ENCODE measurements around the gene RCAN1. TPM values are rescaled to one million over a fixed set of nuclear protein-coding genes. Genes with fewer than 3 reads are reported as not detected.

Gene RCAN1
- polyA plus RNA-seq, 1 donor = 41.1 TPM

DNA sequence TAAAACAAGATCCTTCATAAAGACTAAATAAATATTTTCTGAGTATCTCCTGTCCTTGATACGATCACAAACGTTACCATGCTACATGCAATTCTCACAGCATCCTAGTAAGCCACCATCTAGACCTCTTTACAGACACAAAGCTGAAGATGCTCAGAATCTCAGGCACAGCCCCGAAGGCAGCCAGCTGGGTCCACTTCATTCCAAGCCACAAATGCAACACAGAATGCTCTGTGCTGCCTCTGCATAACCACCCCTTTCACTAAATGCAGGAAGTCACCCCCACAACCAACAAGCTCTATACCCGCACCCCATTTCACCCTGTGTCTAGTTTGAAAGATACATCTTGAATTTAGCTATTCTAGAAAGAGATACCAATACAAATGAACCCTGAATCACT lies 12.9 kb downstream of the RCAN1 start:
- DNase-seq = no peak
- no CpG with 5 or more reads among the region's 4 CpGs for WGBS (ENCODE audit: insufficient coverage, low lambda C conversion rate)

DNA sequence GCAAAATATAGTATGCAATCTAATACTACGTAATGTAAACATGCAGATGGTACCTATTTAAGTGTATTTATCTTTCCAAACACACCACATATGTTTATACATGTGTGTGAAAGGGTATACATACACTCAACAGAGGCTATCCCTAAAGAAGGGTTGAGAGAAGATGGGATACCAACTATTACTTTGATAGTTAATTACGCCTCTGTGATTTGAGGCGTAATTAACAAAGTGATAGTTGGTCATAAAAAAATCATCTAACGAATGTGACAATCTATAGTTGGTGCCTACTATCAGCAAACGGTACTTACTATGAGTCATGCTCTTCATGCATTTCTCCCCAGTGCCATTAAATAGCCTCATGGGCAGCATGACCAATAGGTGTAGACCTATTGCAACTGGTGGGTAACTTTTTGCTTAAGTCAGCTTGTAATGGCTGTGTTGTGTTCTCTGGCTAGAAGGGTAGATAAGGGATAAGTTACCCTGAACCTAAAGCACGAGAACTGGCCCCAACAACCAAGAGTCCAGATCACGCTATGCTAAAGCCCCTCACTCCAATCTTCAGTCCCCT lies 15.3 kb downstream of the RCAN1 start:
- Histone ChIP-seq H3K36me3 (ENCODE audit: control insufficient read depth, insufficient read depth, low read length) (no peaks in the 10 kb centered on the region), H3K4me3 (ENCODE audit: low read length) (no peak overlapping the region), H3K9me3 (ENCODE audit: control insufficient read depth, low read depth, low read length) (no peaks in the 10 kb centered on the region), H3K27ac (ENCODE audit: low read length) (peak overlapping the region; percentile 53), H3K27me3 (ENCODE audit: control insufficient read depth, insufficient read depth, low read length) (no peaks in the 10 kb centered on the region), H3K4me1 (ENCODE audit: control insufficient read depth, insufficient read depth, low read length) (peaks cover 39% of the 10 kb centered on the region)
- 60% methylated on average over 2 of the region's 7 CpGs for WGBS (ENCODE audit: insufficient coverage, low lambda C conversion rate)
- peak; percentile 56 to 68 for DNase-seq

More for the DNA sequence above, 12.9 kb downstream of the RCAN1 start:
- H3K36me3 ChIP-seq (ENCODE audit: control insufficient read depth, insufficient read depth, low read length) = no peaks in the 10 kb centered on the region
- H3K4me1 ChIP-seq (ENCODE audit: control insufficient read depth, insufficient read depth, low read length) = peaks cover 16% of the 10 kb centered on the region
- H3K4me3 ChIP-seq (ENCODE audit: low read length) = no peak overlapping the region
- no peak overlapping the region for H3K27ac ChIP-seq (ENCODE audit: low read length)
- no peaks in the 10 kb centered on the region for H3K27me3 ChIP-seq (ENCODE audit: control insufficient read depth, insufficient read depth, low read length)
- H3K9me3 ChIP-seq (ENCODE audit: control insufficient read depth, low read depth, low read length) = no peaks in the 10 kb centered on the region

DNA sequence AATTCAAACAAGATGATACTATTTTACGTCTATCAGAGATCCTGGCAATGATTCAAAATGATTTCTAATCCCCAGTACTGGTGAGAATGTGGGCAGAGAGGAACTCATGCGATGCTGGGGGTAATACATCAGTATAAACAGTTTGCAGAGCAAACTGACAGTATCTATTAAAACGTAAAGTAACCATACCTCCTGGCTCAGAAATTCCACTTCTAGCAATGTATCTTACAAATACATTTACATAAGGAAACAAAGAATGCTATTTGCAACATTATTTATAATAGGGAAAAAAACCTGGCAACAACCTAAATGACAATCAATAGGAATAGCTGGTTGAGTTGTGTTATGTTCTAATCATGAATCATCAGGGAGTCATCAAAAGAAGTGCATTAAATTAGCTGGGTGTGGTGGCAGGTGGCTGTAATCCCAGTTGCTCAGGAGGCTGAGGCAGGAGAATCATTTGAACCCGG lies 15.9 kb downstream of the RCAN1 start:
- peak overlapping the region; percentile 53 for H3K27ac ChIP-seq (ENCODE audit: low read length)
- no peaks in the 10 kb centered on the region for H3K36me3 ChIP-seq (ENCODE audit: control insufficient read depth, insufficient read depth, low read length)
- no peak overlapping the region for H3K4me3 ChIP-seq (ENCODE audit: low read length)
- DNase-seq = no peak
- no CpG with 5 or more reads among the region's 4 CpGs for WGBS (ENCODE audit: insufficient coverage, low lambda C conversion rate)
- H3K27me3 ChIP-seq (ENCODE audit: control insufficient read depth, insufficient read depth, low read length) = no peaks in the 10 kb centered on the region
- H3K9me3 ChIP-seq (ENCODE audit: control insufficient read depth, low read depth, low read length) = no peaks in the 10 kb centered on the region
- peaks cover 46% of the 10 kb centered on the region for H3K4me1 ChIP-seq (ENCODE audit: control insufficient read depth, insufficient read depth, low read length)

DNA sequence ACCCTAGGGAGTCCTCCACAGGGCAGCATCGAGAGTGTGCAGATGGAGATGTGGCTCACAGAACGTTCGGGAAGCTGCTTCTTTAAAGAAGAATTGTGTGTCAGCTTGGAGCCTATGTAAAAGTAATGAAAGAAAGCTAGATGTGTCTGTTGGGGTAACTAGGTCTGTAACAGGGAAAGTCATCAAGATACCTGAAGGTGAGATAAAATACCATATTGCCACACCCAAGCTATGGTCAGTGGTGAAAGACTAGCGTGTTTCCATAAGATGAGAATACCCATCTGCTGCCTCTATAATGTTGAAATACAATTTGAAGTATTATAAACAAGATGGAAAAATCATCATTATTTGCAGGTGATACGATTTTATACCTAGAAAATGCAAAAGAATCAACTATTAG lies 17.5 kb downstream of the RCAN1 start:
- Histone ChIP-seq H3K4me1 (ENCODE audit: control insufficient read depth, insufficient read depth, low read length) (peaks cover 58% of the 10 kb centered on the region), H3K9me3 (ENCODE audit: control insufficient read depth, low read depth, low read length) (no peaks in the 10 kb centered on the region), H3K4me3 (ENCODE audit: low read length) (no peak overlapping the region), H3K27me3 (ENCODE audit: control insufficient read depth, insufficient read depth, low read length) (no peaks in the 10 kb centered on the region), H3K27ac (ENCODE audit: low read length) (peak overlapping the region; percentile 97), H3K36me3 (ENCODE audit: control insufficient read depth, insufficient read depth, low read length) (no peaks in the 10 kb centered on the region)
- DNase-seq = peak in 1 of 2 donors; percentile 56
- 92% methylated on average over 1 of the region's 5 CpGs for WGBS (ENCODE audit: insufficient coverage, low lambda C conversion rate)

DNA sequence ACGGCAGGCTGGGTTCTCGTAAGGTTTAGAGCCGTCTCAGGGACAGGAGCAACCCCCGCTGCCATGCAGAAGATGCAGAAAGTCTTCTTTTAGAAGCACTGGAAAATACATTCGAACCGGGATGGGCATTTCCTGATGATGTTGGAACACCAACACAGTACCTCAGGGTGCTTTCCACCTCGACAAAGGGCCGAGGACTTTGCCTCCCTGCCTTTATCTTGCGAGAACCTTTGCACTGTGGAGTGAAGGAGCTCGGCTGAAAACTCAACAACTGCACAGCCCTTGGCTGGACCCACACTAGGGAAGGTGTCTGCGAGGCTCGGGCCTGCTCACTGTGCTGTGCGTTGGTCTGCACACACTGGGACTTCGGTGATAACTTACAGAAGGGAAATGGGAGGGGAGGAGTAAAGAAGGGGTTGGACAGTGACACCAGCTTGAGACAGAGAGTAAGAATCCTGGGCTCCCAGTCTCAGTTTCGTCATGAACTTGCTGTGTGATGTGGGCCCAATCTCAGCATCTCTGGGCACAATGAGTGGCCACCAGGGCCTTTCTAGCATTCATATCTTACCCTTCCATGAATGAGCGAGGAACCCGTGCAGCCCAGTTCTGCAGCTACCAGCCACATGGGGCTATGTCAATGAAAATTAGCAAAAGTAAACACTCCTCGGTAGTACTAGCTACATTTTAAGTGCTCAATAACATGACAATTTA lies 18.2 kb downstream of the RCAN1 start:
- Histone ChIP-seq H3K27me3 (ENCODE audit: control insufficient read depth, insufficient read depth, low read length) (no peaks in the 10 kb centered on the region), H3K36me3 (ENCODE audit: control insufficient read depth, insufficient read depth, low read length) (no peaks in the 10 kb centered on the region), H3K4me1 (ENCODE audit: control insufficient read depth, insufficient read depth, low read length) (peaks cover 63% of the 10 kb centered on the region), H3K4me3 (ENCODE audit: low read length) (no peak overlapping the region), H3K9me3 (ENCODE audit: control insufficient read depth, low read depth, low read length) (no peaks in the 10 kb centered on the region), H3K27ac (ENCODE audit: low read length) (peak overlapping the region; percentile 97)
- DNase-seq = peak; percentile 84 to 91
- no CpG with 5 or more reads among the region's 18 CpGs for WGBS (ENCODE audit: insufficient coverage, low lambda C conversion rate)

DNA sequence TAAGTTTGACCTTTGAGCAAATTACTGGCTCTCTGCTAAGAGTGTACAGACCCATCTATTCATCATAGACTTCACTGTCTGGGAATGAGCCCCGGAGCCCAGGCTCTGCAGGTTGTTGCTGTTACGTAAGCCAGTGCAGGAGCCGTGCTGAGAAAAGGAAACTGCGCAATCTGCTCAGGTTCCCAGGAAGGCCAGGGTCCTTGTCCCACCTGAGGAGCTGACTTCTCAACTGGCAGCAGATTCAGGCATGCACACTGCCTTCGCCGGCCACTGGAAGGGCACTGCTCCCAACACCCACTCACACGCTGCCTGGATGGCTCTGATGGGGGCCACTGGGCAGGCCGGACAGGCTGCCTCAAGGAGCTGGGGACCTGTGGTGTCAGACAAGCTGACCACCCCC lies 19.5 kb downstream of the RCAN1 start:
- WGBS (ENCODE audit: insufficient coverage, low lambda C conversion rate) = no CpG with 5 or more reads among the region's 8 CpGs
- H3K4me1 ChIP-seq (ENCODE audit: control insufficient read depth, insufficient read depth, low read length) = peaks cover 75% of the 10 kb centered on the region
- peak overlapping the region; percentile 97 for H3K27ac ChIP-seq (ENCODE audit: low read length)
- peak; percentile 90 to 93 for DNase-seq
- H3K36me3 ChIP-seq (ENCODE audit: control insufficient read depth, insufficient read depth, low read length) = no peaks in the 10 kb centered on the region
- H3K9me3 ChIP-seq (ENCODE audit: control insufficient read depth, low read depth, low read length) = no peaks in the 10 kb centered on the region
- no peak overlapping the region for H3K4me3 ChIP-seq (ENCODE audit: low read length)
- H3K27me3 ChIP-seq (ENCODE audit: control insufficient read depth, insufficient read depth, low read length) = no peaks in the 10 kb centered on the region

DNA sequence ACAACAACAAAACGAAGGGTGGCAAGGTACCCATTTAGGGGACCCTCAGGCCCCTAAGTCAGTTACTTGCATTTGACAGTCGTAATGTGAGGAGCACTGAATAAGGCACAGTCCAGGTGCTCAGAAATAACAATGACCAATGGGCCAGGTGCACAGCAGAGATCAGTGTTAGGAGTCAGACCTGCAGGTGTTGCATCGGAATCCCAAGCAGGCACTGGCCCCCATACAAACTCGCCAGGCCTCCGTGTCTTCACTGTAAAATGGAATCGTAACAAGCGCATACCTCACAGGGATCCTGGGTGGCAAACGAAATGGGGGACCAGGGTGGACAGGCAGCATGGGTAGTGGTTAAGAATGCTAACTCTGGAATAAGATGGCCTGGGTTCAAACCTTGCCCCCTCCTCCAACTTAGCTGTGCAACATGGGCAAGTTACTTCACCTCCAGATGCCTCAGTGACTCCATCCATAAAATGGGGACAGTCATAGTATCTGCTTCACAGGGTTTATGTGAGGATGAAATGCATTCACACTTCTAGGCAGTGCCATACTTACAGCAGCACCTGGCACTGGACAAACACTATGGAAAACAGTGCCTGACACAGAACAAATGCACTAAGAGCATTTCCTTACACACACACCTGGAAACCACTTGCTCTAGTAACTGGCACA lies 20.2 kb downstream of the RCAN1 start:
- no peaks in the 10 kb centered on the region for H3K27me3 ChIP-seq (ENCODE audit: control insufficient read depth, insufficient read depth, low read length)
- no peak overlapping the region for H3K4me3 ChIP-seq (ENCODE audit: low read length)
- no peaks in the 10 kb centered on the region for H3K36me3 ChIP-seq (ENCODE audit: control insufficient read depth, insufficient read depth, low read length)
- no peak for DNase-seq
- WGBS (ENCODE audit: insufficient coverage, low lambda C conversion rate) = no CpG with 5 or more reads among the region's 8 CpGs
- no peaks in the 10 kb centered on the region for H3K9me3 ChIP-seq (ENCODE audit: control insufficient read depth, low read depth, low read length)
- peaks cover 78% of the 10 kb centered on the region for H3K4me1 ChIP-seq (ENCODE audit: control insufficient read depth, insufficient read depth, low read length)
- peak overlapping the region; percentile 97 for H3K27ac ChIP-seq (ENCODE audit: low read length)

DNA sequence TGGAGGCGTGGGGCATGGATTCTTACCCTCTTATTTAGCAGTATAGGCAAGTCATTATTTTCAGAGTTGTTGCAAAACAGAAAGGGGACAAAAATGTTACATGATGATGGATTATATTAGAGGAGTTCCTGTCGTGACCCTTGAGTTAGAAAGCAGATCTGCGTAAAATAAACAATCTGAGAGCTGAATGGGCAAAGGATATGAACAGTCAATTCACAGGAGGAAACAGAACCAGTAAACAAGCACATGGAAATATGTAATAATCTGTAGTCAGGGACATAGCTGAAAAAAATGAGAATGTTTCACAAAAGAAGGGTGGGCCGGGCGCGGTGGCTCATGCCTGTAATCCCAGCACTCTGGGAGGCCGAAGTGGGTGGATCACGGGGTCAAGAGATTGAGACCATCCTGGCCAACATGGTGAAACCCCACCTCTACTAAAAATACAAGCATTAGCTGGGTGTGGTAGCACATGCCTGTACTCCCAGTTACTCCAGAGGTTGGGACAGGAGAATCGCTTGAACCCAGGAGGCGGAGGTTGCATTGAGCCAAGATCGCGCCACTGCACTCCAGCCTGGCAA lies 20.9 kb downstream of the RCAN1 start:
- H3K27me3 ChIP-seq (ENCODE audit: control insufficient read depth, insufficient read depth, low read length) = no peaks in the 10 kb centered on the region
- 83% methylated on average over 1 of the region's 12 CpGs for WGBS (ENCODE audit: insufficient coverage, low lambda C conversion rate)
- DNase-seq = no peak
- peak overlapping the region; percentile 97 for H3K27ac ChIP-seq (ENCODE audit: low read length)
- no peaks in the 10 kb centered on the region for H3K9me3 ChIP-seq (ENCODE audit: control insufficient read depth, low read depth, low read length)
- H3K4me3 ChIP-seq (ENCODE audit: low read length) = no peak overlapping the region
- peaks cover 78% of the 10 kb centered on the region for H3K4me1 ChIP-seq (ENCODE audit: control insufficient read depth, insufficient read depth, low read length)
- no peaks in the 10 kb centered on the region for H3K36me3 ChIP-seq (ENCODE audit: control insufficient read depth, insufficient read depth, low read length)

DNA sequence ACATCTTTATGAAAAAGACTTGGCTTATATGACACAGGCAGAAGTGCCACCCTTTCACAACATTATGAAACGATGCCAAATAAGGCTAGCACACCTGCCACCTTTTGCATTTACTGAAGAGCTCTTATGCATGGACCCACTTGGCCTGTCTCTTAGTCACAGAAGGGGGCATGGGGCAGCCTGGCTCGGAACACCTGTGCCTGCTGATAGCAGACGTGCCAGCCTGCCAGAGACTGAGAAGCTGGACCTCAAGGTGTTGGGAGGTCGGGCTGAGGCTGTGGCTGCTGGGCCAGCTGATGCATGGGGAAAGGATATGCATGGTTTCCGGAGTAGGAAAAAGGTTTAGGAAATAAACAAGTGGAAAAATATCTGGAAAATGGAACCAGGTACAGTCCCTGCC lies 21.5 kb downstream of the RCAN1 start:
- 90% methylated on average over 1 of the region's 5 CpGs for WGBS (ENCODE audit: insufficient coverage, low lambda C conversion rate)
- Histone ChIP-seq H3K4me1 (ENCODE audit: control insufficient read depth, insufficient read depth, low read length) (peaks cover 78% of the 10 kb centered on the region), H3K27ac (ENCODE audit: low read length) (peak overlapping the region; percentile 97), H3K9me3 (ENCODE audit: control insufficient read depth, low read depth, low read length) (no peaks in the 10 kb centered on the region), H3K36me3 (ENCODE audit: control insufficient read depth, insufficient read depth, low read length) (no peaks in the 10 kb centered on the region), H3K4me3 (ENCODE audit: low read length) (no peak overlapping the region), H3K27me3 (ENCODE audit: control insufficient read depth, insufficient read depth, low read length) (no peaks in the 10 kb centered on the region)
- no peak for DNase-seq

DNA sequence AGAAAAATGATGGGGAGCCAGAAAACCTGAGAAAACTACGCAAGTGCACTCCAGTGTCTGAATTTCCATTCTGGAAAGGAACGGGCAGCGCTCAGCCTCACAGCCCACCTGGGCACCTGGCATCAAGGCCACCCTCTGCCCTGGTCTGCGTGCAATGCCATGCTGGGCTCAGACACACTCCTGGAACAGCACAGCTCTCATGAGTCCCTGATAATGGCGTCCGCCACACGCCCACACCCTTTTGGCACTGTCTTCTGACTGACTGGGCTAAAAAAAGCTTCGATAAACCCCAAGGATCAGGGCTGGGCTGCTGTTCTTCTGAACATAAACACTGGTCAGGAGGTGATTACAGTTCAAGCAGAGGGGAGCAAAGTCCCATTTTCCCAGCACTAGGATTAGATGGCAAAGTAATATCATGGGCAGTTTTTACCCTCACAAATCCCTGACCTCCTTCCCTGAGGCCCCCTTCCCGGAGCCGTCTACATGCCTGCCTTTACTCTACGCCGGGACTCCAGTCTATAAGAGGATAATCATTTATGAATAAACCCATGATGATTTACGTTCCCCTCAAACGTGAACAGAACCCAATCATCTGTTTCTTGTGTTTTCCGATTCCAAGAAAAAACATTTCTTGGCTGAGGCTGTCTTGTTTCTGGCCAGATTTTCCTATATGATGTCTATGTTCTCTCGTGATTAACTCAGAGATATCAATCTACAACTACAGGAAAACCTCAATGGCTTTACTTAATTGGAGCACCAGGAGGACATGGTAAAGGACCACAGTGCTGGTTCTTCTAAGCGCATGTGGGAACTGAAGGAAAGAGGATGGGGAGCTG lies 22.6 kb downstream of the RCAN1 start:
- no peaks in the 10 kb centered on the region for H3K27me3 ChIP-seq (ENCODE audit: control insufficient read depth, insufficient read depth, low read length)
- H3K27ac ChIP-seq (ENCODE audit: low read length) = peak overlapping the region; percentile 97
- no peaks in the 10 kb centered on the region for H3K36me3 ChIP-seq (ENCODE audit: control insufficient read depth, insufficient read depth, low read length)
- peaks cover 72% of the 10 kb centered on the region for H3K4me1 ChIP-seq (ENCODE audit: control insufficient read depth, insufficient read depth, low read length)
- WGBS (ENCODE audit: insufficient coverage, low lambda C conversion rate) = 100% methylated on average over 1 of the region's 17 CpGs
- no peaks in the 10 kb centered on the region for H3K9me3 ChIP-seq (ENCODE audit: control insufficient read depth, low read depth, low read length)
- DNase-seq = peak; percentile 80 to 90
- no peak overlapping the region for H3K4me3 ChIP-seq (ENCODE audit: low read length)
